ENCODE results near the gene NR2C1. TPM values are rescaled to one million over a fixed set of nuclear protein-coding genes. Genes with fewer than 3 reads are reported as not detected.

NR2C1 gene
- total and polyA plus RNA-seq, 9 of the 15 experiments (the other 6 are each of a cell fraction or from before 2014, with no cell fraction given), result 8.5 to 42.4 (median 35.6) TPM

GRCh38 chr12:95074766-95075165, 1.3 kb upstream of the NR2C1 start:
- H3K9ac ChIP-seq (ENCODE audit: insufficient read depth in 1 of 2, low read depth in 2 of 2, low read length in 2 of 2), result no peak overlapping the region; a peak in 1 of 4 replicates
- no peaks in the 10 kb centered on the region for H3K9me3 ChIP-seq (replicated peaks; ENCODE audit: control insufficient read depth, insufficient read depth, low read depth, low read length)
- H3K4me3 ChIP-seq, result no peak overlapping the region
- POLR2A ChIA-PET, result interaction anchor here (3.0 kb wide), 1 partner anchor 10 kb away, joined by 10 read pairs; no protein-coding TSS in a partner anchor
- ATAC-seq (no peak), FAIRE-seq (no peak), DNase-seq (ENCODE audit: extremely low read depth in 1 of 4, low spot score in 3 of 4) (no peak)
- H3K36me3 ChIP-seq (ENCODE audit: control insufficient read depth, insufficient read depth, low read length), result peaks cover 4% of the 10 kb centered on the region; the same call in 2 of the 3 replicates
- H3K79me2 ChIP-seq (ENCODE audit: control insufficient read depth, insufficient read depth, low read length), result peaks cover 33% of the 10 kb centered on the region
- H3K9me1 ChIP-seq (ENCODE audit: control insufficient read depth, insufficient read depth, low read length), result no peaks in the 10 kb centered on the region
- CTCF ChIA-PET (ENCODE audit: low intra/inter-chr PET ratio), result no interaction called here
- no peaks in the 10 kb centered on the region for H4K20me1 ChIP-seq (replicated peaks; ENCODE audit: control insufficient read depth, insufficient read depth, low read length)
- no peak overlapping the region for H3K4me2 ChIP-seq (ENCODE audit: insufficient read depth, low read length)
- in situ Hi-C loops (cut with MboI) (no loop called here), intact Hi-C loops (cut with micrococcal nuclease) (no loop called here)
- H2AFZ ChIP-seq (ENCODE audit: low read depth, low read length), result peak overlapping the region; percentile 97
- H3K4me1 ChIP-seq (replicated peaks in 1 of 2; ENCODE audit: control insufficient read depth in 2 of 2, insufficient read depth in 2 of 2, low read length in 2 of 2), result peaks cover 6 to 16% of the 10 kb centered on the region in 2 experiments; a peak in 4 of 5 replicates
- TF ChIP-seq CHD1 (IDR thresholded peaks at IDR 0.05; ENCODE audit: low read length) (no peak), EP400 (IDR thresholded peaks at IDR 0.05) (no peak), TAL1 (IDR thresholded peaks at IDR 0.05) (no peak), ZNF134 (CRISPR knock-in tag; conservative IDR thresholded peaks at IDR 0.05) (no peak), TAF1 (IDR thresholded peaks at IDR 0.05; ENCODE audit: control insufficient read depth, extremely low read depth, insufficient read depth, low read length, severe bottlenecking) (no peak), MEF2D (tag; conservative IDR thresholded peaks at IDR 0.05; ENCODE audit: low read depth) (no peak), XRCC3 (IDR thresholded peaks at IDR 0.05) (no peak), MIER1 (IDR thresholded peaks at IDR 0.05; ENCODE audit: low read depth) (no peak), TRIM24 (IDR thresholded peaks at IDR 0.05) (no peak), LARP7 (IDR thresholded peaks at IDR 0.05) (no peak), CEBPB (tag; IDR thresholded peaks at IDR 0.05) (no peak), TCF3 (CRISPR knock-in tag; IDR thresholded peaks at IDR 0.05) (no peak), DPF2 (IDR thresholded peaks at IDR 0.05) (no peak), ZNF174 (CRISPR knock-in tag; IDR thresholded peaks at IDR 0.05) (no peak), HLTF (IDR thresholded peaks at IDR 0.05) (no peak), ZNF785 (CRISPR knock-in tag; IDR thresholded peaks at IDR 0.05) (no peak), CREB1 (IDR thresholded peaks at IDR 0.05) (no peak), CREB1 (CRISPR knock-in tag; IDR thresholded peaks at IDR 0.05) (no peak), SMARCA5 (IDR thresholded peaks at IDR 0.05) (no peak), ERF (CRISPR knock-in tag; IDR thresholded peaks at IDR 0.05) (no peak)
- TF ChIP-seq, protein P1, sequence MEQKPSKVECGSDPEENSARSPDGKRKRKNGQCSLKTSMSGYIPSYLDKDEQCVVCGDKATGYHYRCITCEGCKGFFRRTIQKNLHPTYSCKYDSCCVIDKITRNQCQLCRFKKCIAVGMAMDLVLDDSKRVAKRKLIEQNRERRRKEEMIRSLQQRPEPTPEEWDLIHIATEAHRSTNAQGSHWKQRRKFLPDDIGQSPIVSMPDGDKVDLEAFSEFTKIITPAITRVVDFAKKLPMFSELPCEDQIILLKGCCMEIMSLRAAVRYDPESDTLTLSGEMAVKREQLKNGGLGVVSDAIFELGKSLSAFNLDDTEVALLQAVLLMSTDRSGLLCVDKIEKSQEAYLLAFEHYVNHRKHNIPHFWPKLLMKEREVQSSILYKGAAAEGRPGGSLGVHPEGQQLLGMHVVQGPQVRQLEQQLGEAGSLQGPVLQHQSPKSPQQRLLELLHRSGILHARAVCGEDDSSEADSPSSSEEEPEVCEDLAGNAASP (IDR thresholded peaks at IDR 0.05), result no peak
- WGBS (ENCODE audit: insufficient coverage, low coverage, missing lambda C conversion rate), result 64% methylated on average over 5 of the region's 5 CpGs
- no peaks in the 10 kb centered on the region for H3K27me3 ChIP-seq (ENCODE audit: control insufficient read depth in 2 of 2, insufficient read depth in 2 of 2, low read length in 2 of 2)
- BruUV-seq (replicated peaks), result no TSS peak
- H3K27ac ChIP-seq (ENCODE audit: extremely low read depth, low read depth, low read length), result no peak overlapping the region

Data from K562 (cell line).